Neural crest cell (in vitro differentiated cells): ENCODE measurements around the gene CEP250. TPM values are rescaled to one million over a fixed set of nuclear protein-coding genes. Genes with fewer than 3 reads are reported as not detected.

Experiments
- DNase-seq: peaks from one replicate; pipeline ENCODE4 v3.0.0; 2021; ENCODE audit warnings: low read depth, mixed read lengths, low spot score
- H3K27ac Mint-ChIP-seq: one replicate; pipeline ENCODE4 v1.8.0; 2021; ENCODE audit warnings: mild to moderate bottlenecking, mixed read lengths; ENCODE audit not compliant: unreplicated experiment
- H3K27me3 Mint-ChIP-seq: 2 replicates; pipeline ENCODE4 v1.8.0; 2021; ENCODE audit warnings: low read depth, mild to moderate bottlenecking, mixed read lengths
- H3K36me3 Mint-ChIP-seq: 2 replicates; pipeline ENCODE4 v1.8.0; 2021; ENCODE audit warnings: low read depth, mild to moderate bottlenecking, mixed read lengths
- H3K4me1 Mint-ChIP-seq: 2 replicates; pipeline ENCODE4 v1.8.0; 2021; ENCODE audit warnings: mixed read lengths
- H3K4me3 Mint-ChIP-seq: one replicate; pipeline ENCODE4 v1.8.0; 2021; ENCODE audit warnings: mild to moderate bottlenecking, mixed read lengths
- H3K9me3 Mint-ChIP-seq: 2 replicates; pipeline ENCODE4 v1.8.0; 2021; ENCODE audit warnings: mixed read lengths
- CTCF ChIP-seq: fragments of 200-600 bp; sonication (generic); conservative IDR thresholded peaks from 2 replicates; pipeline ENCODE4 v1.5.0; 2021; ENCODE audit warnings: antibody characterized with exemption, mild to moderate bottlenecking
- total RNA-seq: library from RNA; stranded (reverse); gene quantifications from 2 replicates; pipeline ENCODE4 v1.2.1, GENCODE V29; 2021

Gene CEP250
- total RNA-seq, 1 donor from 2014 or later, result 64.5 TPM

- Mint-ChIP-seq H3K4me3 (peak overlapping the region; percentile 42), H3K27ac (no peak overlapping the region)
These were observed 105.9 kb downstream of the CEP250 start for GRCh38 chr20:35561268-35561667.

GRCh38 chr20:35561671-35562070 is 106.3 kb downstream of the CEP250 start:
- Mint-ChIP-seq H3K36me3 (peaks cover 7% of the 10 kb centered on the region), H3K27me3 (peaks cover 2% of the 10 kb centered on the region), H3K27ac (no peak overlapping the region), H3K4me1 (peaks cover 4% of the 10 kb centered on the region), H3K4me3 (no peak overlapping the region), H3K9me3 (no peaks in the 10 kb centered on the region)
- no peak for DNase-seq
- TF ChIP-seq CTCF, result peak; percentile 1

More at GRCh38 chr20:35561268-35561667, 105.9 kb downstream of the CEP250 start:
- Mint-ChIP-seq H3K27me3 (peaks cover 2% of the 10 kb centered on the region), H3K4me1 (peaks cover 4% of the 10 kb centered on the region), H3K9me3 (no peaks in the 10 kb centered on the region), H3K36me3 (peaks cover 7% of the 10 kb centered on the region)
- peak; percentile 46 for TF ChIP-seq CTCF
- peak; percentile 34 for DNase-seq

GRCh38 chr20:35562541-35563110 is 107.2 kb downstream of the CEP250 start:
- H3K27me3 Mint-ChIP-seq, result peaks cover 5% of the 10 kb centered on the region
- H3K4me3 Mint-ChIP-seq, result no peak overlapping the region
- H3K27ac Mint-ChIP-seq, result no peak overlapping the region
- DNase-seq, result no peak
- H3K9me3 Mint-ChIP-seq, result no peaks in the 10 kb centered on the region
- peaks cover 3% of the 10 kb centered on the region for H3K36me3 Mint-ChIP-seq
- H3K4me1 Mint-ChIP-seq, result peaks cover 4% of the 10 kb centered on the region
- TF ChIP-seq CTCF, result no peak

GRCh38 chr20:35563834-35564233 is 108.4 kb downstream of the CEP250 start:
- H3K4me3 Mint-ChIP-seq, result no peak overlapping the region
- H3K27ac Mint-ChIP-seq, result no peak overlapping the region
- peaks cover 5% of the 10 kb centered on the region for H3K27me3 Mint-ChIP-seq
- no peaks in the 10 kb centered on the region for H3K36me3 Mint-ChIP-seq
- DNase-seq, result no peak
- peaks cover 4% of the 10 kb centered on the region for H3K4me1 Mint-ChIP-seq
- no peaks in the 10 kb centered on the region for H3K9me3 Mint-ChIP-seq
- TF ChIP-seq CTCF, result no peak

- Mint-ChIP-seq H3K36me3 (no peaks in the 10 kb centered on the region), H3K4me3 (no peak overlapping the region), H3K27ac (no peak overlapping the region), H3K9me3 (no peaks in the 10 kb centered on the region), H3K27me3 (peaks cover 5% of the 10 kb centered on the region), H3K4me1 (peaks cover 4% of the 10 kb centered on the region)
- no peak for TF ChIP-seq CTCF
- no peak for DNase-seq
These were observed 109.5 kb downstream of the CEP250 start for GRCh38 chr20:35564905-35565304.
